AG20443 (cell line): ENCODE measurements around the gene ZBTB9.

Source experiments
- DNase-seq: peaks from one replicate; pipeline ENCODE4 v3.0.0; 2012; ENCODE audit warnings: low spot score, mixed read lengths

ZBTB9 gene

DNA sequence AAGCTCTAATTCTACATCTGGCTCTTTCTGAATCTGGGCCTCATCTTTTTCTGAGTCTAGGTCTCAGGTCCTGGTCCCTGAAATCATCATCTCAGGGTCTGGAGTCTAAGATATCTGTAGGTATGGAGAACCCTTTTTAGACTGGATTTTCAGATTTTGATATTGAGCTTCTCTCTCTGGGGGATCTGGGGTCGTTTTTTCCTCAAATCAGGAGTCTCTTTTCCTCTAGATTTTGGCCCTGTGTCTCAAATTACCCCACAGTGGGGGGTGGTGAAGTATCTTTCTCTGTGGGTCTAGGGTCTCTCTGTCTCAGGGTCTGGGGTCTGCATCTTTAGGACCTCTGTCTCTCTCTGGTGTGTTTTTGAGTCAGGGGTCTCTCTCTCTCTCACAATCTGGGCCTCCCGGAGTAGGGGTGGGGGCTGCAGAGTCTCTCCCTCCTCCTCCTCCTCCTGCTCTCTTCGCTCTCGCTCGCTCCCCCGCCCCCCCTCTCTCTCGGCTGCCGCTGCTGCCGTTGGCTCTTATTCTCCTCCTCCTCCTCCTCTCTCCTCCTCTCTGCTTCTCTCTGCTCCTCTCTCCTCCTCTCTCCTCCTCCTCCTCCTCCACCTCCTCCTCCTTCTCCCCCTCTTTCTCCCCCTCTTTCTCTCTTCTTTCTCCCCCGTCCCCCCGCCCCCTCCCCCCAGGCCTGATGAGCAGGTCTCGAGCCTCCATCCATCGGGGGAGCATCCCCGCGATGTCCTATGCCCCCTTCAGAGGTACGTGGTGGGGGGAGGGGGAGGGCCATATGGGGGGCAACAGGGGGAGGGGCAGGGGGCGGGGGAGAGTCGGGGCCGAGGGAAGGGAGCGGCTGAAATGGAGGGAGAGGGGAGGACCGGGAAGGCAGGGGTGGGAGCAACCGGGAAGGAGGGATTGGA is 34.5 kb upstream of the ZBTB9 start, which contains the start of gene SYNGAP1:
Gene SYNGAP1 (plus strand): TSS at position 486 of the 911 bp plus-strand sequence. CDS start 200 bp downstream, at position 686.
- peak; percentile 46 for DNase-seq

DNA sequence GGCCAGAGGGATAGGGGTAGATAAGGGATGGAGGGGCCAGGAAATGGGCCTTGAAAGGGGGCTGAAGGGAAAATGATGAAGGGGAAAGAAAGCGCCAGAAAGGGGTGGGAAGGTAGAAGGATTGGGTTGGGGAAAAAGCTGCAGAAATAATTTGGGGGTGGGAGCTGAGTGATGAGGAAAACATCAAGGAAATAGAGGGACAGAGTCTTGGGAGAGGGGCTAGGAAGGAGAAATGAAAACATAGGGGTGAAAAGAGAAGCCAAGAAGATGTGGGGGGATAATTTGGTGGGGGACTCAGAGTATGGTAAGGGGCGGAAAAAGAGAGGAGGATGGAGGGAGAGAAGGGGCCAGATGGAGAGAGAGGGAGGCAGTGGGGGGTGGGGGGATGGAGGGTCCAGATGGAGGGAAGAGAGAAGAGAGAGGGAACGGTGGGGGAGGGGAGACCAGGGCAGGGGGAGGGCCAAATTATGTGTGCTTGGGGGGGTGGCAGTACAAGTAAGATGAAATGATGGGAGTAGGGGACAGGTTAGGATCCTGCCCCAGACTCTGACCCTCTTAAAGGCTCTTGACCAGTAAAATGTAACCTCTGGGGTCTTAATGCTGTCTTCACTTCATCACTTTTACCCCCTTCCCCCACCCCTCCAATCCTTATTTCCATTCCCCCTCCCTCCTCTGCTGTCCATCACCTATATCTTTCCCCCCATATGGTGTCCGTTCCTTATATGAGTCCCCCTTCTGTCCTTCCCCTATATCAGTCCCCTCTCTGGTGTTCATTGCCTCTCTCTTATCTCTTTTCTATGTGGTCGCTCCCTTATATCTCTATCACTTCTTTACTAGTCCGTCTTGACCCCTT is 33.7 kb upstream of the ZBTB9 start:
- no peak for DNase-seq

- DNase-seq: no peak
Observed at GRCh38 chr6:33421344-33421643, 33.1 kb upstream of the ZBTB9 start.

DNA sequence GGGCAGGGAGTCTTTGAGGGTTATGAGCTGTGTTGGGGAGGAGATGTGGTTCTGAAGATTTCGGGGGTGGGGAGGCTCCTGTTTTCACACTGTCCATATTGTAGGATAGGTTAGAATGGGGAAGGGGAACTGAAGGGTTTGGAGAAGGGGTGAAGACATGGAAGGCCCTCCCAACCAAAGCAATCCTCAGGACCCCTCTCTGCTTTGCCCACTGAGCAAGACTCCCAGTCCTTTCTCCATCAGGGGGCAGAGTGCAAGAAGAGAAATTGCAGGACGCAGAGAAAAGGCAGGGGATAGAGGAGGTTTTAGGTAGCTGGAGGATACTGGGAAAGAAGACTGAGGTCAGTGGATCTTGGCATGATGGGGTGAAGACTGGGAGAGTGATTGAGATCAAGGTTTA is 30.6 kb upstream of the ZBTB9 start:
- no peak for DNase-seq

- DNase-seq: no peak
Observed at GRCh38 chr6:33424855-33425667, 29.3 kb upstream of the ZBTB9 start.

DNA sequence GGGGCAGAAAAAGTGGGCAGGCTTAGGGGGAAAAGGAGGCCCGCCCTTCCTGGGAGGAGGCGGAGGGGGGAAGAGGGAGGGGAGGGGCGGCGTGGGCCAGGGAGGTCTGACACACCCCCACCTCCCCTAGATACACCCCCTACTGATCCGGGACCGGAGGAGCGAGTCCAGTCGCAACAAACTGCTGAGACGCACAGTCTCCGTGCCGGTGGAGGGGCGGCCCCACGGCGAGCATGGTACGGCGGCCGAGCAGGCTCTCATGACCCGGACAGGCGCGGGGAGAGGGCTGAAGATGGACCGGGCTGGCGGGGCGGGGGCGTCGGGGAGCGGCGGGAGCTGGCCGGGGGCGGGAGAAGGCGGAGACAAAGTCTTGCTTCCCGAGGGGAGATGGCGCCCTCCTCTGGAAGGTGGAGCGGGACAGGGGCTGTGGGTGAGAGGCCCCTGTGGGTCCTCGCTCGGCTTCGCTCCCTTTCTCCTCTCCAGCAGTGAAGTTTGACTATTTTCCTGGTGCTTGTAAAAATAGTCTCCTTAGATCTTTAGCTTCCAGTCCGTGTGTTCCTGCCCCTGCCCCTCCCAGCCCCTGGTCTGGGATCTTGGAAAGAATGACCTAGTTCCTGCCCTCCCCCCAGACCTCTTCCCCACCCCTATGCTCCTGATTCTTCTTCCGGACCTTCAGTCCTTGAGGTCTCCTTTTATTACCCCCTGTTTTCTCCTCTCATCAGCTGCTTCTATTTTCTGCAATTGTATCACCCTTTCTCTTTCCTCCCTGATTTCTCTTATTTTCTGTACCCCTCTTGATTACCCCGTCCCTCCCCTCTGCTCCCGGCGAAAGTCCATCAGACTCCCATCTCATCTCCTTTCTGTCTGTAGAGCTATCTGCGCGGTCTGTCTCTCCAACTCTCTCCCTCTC is 28.5 kb upstream of the ZBTB9 start:
- peak; percentile 86 for DNase-seq

GRCh38 chr6:33426590-33427511 is 27.5 kb upstream of the ZBTB9 start:
- DNase-seq: no peak

DNA sequence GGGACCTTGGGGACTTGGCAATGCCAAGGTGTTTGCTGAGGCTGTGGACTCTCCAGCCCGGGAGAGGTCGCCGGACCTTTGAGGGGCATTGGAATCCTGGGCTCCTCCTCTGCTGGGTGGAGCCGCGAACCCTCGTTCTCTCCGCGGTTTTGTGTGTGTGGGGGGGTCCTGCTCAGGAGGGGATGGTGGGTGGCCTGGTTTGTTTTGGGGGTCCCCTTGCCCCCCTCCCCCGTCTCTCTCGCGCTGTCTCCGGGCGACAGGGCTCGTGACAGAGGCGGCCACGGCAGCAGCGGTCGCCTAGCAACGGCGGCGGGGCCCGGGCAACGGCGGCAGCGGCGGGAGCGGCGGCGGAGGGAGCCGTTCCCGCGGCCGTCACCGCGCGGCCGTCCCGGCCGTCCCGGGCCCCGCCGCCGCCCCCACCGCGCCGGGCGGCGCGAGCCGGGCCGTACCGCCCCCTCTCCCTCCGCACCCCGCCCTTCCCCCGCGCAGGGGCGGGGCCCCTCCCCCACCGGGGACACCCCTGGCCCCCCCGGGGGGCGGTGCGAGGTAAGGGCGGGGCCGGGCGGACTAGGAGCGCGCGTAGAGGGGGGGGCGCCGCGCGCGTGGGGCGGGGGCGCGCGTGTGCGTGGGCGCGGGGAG is 26.7 kb upstream of the ZBTB9 start:
- peak; percentile 80 for DNase-seq

DNA sequence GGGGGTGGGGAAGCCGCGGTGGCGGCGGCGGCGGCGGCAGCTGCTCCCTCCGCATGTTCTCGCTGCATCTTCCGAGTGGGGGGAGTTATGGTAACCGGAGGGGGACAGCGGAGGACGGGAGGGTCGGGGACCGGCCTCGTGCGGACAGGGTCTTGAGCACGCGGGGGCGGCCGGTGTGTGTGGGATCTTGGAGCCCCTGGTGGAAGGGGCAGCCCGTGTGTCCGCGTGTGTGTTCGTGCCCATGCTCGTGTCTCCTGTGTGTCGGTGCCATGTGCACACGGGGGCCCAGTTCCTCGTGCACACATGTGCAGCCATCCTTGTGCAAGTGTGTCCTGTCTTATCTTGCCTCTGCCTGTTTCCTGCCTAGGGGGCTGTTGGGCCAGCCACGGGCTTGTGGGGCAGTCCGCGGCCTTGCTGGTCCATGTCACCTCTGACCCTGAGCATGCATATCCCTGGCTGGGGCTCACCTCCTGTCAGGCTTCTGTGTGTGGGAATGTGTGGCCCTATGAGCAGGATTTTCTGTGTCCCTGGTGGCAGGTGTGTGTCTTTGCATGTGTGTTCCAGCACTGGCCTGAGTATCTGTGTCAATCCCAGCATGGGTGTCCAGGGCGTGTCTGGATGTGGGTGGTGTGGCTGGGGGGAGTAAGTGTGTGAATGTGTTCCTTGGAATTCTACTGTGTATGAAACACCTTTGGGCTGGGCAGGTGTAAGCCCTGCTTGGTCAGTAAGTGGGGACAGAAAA is 26.0 kb upstream of the ZBTB9 start:
- DNase-seq: peak; percentile 53

DNA sequence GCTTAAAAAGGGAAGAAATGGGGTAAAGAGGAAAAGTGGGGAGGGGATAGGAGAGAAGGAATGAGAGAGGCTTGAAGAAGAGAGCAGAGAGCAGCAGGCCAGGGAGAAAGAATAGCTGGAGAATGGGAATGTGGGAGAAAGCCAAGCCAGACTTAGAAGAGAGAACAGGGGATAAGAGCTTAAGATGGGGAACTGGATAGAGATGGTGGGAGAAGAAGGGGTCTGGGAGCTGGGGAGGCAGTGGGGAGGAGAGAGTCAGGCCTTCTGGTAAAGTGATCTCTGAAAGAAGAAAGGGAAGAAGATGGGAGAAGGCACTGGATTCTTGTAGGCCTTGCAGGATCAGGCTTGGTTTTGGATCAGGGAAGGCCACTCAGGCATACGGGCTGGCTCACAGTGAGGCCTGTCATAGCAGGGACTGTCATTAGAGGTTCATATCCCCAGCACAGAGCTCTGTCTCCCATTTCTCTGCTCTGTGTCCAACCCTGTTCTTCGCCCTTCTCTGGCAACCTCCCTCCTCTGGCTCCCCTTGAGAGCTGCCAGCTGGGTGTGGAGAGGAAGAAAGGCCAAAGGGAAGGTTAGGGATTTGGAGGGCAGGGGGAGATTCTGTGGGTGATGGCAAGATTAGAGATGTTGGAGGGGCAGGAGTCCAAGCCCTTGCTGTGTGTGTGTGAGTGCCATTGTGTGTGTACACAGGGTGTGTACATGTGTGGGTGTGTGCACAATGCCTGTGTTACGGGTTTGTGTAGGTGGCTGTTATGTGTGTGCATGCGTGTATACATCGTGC is 25.2 kb upstream of the ZBTB9 start:
- no peak for DNase-seq

DNA sequence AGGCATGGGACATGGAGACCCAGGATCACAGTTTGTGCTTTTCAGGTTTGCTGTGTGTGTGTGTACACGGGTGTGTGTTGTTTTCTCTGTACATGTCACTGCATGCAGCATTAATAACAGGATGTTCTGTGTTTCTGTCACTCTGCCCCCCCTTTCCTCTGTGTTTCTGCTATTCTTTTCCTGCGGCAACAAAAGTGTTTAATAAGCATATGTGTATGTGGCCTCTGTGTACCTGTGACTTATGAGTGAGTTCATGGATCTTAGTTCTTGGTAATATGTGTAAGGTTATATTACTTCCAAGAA is 24.7 kb upstream of the ZBTB9 start:
- DNase-seq: no peak

- no peak for DNase-seq
Observed at GRCh38 chr6:33430334-33430733, 24.0 kb upstream of the ZBTB9 start.

DNA sequence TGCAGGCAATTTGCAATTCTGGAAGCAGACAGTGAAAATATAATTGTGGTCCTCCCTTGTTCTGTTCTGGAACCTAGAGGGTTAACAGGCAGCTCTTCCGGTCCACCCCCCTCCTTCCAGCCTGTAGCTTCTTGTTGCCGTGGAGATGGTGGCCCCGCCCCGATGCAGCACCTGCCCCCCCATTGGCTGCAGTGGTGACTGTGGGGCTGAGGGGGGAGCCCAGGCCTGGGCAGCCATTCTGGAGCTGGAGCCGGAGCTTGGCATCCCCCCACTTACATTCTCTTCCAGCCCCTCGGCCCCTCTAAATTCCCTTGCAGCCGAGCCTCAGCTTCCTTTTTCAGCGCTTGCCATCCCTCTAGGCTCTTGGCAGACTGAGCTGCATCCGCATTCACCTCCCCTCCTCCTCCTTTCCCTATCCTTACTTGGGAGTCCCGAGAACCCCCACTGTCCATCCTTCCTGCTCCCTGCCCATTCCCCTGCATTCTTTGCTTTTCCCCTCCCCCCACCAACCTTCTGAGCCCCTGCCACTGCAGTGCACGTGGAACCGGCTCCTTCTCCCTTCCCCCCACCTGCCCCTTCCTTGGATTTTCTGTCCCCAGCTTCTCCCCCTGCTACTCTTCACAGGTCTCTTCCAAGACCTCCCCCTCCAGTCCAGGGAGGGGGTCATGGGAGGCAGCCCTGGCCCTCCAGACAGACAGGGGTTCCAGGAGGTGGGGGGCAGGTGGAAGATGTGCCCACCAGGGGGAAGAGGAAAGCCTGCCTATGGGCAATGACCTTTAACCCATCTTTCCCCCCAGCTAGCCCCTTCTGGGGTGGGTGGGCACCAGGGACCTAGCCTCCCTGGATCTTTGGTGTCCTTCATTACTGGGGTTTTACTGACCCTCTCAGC is 23.1 kb upstream of the ZBTB9 start:
- DNase-seq: peak; percentile 76

DNA sequence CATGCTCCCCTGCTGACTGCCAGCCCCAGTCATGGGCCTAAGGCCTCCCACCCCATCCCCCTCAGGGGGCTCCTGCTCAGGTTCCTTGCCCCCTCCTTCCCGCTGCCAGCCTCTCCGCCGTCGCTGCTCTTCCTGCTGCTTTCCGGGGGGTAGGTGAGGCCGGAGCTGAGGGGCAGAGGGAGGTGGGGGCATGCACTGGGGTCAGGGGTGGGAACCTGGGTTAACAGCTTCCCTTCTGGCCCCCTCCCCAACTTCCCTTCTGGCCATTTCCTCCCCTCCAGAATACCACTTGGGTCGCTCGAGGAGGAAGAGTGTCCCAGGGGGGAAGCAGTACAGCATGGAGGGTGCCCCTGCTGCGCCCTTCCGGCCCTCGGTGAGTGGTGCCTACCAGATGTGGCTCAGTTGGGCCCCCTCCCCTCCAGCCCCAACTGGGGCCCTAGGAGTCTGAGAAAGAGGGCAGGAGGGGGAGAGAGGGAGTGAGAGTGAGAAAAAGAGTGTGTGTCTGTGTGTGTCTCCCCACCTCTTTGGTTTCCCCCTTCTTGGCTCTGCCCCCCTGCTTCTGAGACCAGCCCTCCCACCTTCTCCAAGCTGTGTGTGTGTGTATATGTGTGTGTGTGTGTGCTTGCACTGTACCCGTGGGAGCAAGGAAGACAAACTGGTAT is 22.4 kb upstream of the ZBTB9 start:
- peak; percentile 4 for DNase-seq

DNA sequence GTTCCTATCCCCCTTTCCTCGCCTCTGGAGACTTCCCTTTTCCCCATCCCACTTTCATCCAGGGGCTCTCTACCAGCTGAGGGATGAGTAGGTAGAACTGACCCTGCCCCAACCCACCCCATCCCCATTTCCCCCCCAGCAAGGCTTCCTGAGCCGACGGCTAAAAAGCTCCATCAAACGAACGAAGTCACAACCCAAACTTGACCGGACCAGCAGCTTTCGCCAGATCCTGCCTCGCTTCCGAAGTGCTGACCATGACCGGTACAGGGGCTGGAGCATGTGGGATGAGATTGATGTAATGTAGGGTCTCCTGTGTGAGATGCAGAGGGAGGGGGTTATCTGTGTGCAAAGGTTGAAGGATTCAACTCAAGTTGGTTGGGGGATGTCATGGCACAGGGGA is 21.8 kb upstream of the ZBTB9 start:
- DNase-seq: peak; percentile 4

- DNase-seq: no peak
Observed at GRCh38 chr6:33433001-33433543, 21.3 kb upstream of the ZBTB9 start.
